Measurements from ENCODE around the gene DUSP11.

GRCh38 chr2:73764945-73765344 lies 15.0 kb downstream of the DUSP11 start:
- TF ChIP-seq REST (IDR thresholded peaks at IDR 0.05; ENCODE audit: insufficient read depth in 1 of 2, low read depth in 2 of 2, low read length in 2 of 2) = no peak
- TF ChIP-seq POLR2AphosphoS5 (IDR thresholded peaks at IDR 0.05; ENCODE audit: low read depth, low read length) = no peak
